GM18951 (cell line): Measurements from ENCODE around the gene GDPD3.

Experiments used
- POLR2A ChIP-seq: IDR thresholded peaks from 4 replicates; pipeline ENCODE4 v1.6.1; 2011; ENCODE audit warnings: mild to moderate bottlenecking; ENCODE audit not compliant: insufficient read length, insufficient read depth; ENCODE audit errors: extremely low read depth
- in situ Hi-C: fragments of 300-500 bp; cut with MboI; formaldehyde crosslinking; loops from one replicate; pipeline ENCODE4 v1.12.0; 2022; ENCODE audit warnings: low sequenced_read_pairs, mixed read lengths, inconsistent platforms; ENCODE audit not compliant: unreplicated experiment

Gene GDPD3

GRCh38 chr16:30063278-30063892 is 50.0 kb downstream of the GDPD3 start:
- no peak for TF ChIP-seq POLR2A
- in situ Hi-C loops: no loop called here

- no peak for TF ChIP-seq POLR2A
- in situ Hi-C loops: no loop called here
Observed at GRCh38 chr16:30060836-30061554, 52.3 kb downstream of the GDPD3 start.

- in situ Hi-C loops: no loop called here
- TF ChIP-seq POLR2A: no peak
Observed at GRCh38 chr16:30060346-30060745, 53.0 kb downstream of the GDPD3 start.

- in situ Hi-C loops: no loop called here
- no peak for TF ChIP-seq POLR2A
Observed at GRCh38 chr16:30054959-30055553, 58.3 kb downstream of the GDPD3 start.
